ENCODE results near the gene AKAP8.

AKAP8 gene

DNA sequence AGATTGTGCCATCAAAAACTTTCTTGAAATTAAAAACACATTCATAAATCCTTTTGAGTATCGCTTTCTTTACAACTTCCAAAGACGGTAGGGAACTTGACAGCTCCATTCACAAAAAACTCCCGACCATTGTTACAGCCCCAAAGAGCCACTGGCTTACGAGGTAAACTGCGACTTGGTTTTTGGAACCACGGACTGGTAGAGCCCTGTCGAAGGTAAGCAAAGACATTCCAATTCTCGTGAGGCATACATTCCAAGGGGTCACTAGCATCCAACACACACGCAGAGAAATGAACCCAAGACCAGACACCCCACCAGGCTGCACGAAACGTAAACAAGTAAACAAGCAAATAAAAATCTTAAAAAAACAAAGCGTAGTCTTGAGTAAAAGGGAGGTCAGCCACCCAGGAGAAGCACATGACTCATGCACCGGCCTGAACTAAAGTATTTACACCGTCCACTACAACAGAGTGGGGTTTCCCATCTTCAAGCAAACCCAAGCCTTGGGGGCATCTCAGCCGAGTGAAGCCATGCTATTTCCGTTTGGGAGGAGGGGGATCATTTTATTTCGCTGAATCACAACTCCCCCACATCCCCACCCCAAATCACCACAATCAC lies 48.7 kb downstream of the AKAP8 start:
- DNase-seq, result peak in 1 of 2 experiments; percentile 40

DNA sequence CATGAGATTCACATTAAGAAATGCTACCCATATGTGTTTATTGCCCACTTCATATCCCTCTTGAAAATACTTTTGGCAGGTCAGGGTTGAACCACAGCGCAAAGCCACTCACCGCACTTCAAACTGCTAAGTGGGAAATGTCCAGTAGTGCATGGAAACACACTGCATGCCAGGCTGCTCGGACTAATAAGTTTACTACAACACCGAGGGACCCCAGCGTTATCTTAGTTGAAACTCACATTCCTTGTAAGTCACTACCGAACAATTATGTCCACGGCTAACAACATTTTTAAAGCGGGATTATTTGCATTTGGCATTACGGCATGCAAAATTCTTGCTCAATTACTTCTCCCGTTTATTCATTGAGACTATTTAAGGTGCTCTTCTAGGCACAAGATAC lies 51.3 kb downstream of the AKAP8 start:
- no peak for DNase-seq

DNA sequence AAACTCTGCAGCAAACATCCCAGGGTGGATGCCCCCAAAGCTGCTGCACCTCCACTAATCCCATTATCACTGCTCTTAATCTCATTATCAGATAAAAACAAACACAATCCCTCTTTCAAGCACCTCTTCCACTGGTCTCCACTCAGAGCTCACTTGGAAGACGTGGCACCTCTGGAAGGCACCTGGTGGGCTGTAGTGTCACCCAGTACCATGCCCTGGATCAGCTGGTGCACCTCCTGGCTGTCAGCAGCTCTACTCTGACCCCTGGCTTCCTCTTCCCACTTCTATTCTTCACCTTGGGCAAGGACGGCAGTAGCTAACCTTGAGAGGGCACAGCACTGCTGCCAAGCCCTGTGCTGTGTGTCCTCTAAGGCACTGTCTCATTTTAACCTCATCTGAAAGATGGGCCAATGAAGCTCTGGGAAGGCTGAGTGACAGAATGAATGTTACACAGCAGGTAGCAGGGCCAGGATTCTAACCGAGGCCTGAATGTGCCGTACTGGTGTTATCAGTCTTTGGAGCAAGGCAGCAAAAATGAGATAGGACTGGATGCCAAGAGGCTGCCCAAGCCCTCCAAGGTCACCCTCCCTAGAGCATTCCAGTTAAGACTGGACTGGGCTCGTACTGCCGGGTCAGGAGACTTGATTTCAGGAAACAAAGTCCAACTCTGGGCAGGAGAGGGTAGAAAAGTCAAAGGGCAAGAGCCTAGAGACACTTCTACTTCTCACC lies 54.6 kb downstream of the AKAP8 start:
- no peak for DNase-seq

DNA sequence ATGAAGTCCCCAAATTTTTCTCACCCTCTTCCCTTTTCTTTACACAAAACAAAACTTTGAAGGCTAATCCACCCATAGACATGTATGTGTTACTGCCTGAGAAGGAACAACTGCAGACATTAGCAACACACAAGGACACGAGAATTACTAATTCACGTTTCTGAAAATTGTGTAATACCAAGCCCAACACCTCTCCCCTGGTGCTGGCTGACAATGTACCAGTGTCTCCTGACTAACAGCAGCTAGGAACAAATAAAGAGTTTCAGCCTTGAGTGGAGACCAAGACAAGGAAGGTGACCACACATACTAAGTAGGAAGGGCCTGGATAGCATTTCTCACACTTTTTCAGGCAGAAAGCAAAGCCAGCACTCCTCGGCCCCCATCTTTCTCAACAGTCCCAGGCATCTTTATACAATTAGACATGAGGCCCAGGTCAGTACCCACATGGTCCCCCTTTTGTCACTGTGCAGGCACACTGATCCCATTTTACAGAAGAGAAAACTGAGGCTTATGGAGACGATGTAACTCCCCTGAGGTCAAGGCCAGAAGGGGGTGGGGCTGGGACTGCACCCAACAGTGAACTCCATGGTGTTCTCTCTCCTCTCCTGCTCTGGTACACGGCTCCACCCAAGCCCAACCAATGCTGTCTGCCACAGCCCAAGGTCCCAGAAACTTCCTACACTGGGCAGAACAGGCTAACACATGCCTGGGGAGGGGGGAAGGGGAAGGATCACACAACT lies 55.9 kb downstream of the AKAP8 start:
- DNase-seq, result no peak

DNA sequence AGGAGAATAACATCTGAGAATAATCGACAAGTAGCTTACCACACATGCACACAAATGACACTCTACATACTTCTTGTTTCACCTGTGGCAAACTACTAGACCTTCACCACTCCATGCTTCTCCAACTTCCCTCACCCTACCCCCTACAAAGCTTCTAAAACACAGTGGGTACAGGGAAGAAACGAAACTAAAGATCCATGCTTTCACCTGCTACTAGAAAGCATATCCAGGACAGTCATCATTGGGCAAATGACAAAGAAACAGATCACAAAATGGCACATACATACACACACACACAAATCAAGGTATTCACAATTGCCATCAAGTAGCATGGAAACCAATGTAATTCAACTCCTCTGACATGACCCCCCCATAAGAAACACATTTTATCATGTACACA lies 57.8 kb downstream of the AKAP8 start:
- no peak for DNase-seq

DNA sequence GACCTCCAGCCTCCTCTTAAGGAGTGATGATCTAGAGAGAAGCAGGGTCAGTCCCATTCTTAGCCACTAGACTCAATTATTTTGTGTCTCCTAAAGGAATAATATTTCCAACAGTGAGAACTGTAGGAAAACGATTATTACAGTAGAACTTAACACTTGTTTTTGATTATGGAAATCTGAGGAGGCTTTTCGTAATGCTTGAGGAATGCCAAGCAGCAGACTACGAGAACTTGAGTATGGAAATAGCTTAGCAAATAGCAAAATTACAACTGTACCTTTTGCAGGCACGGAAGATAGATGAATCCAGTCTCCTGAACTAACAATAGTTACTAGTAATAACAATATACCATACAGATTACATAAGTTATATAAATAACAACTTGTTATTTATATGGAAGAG lies 59.5 kb downstream of the AKAP8 start:
- no peak for DNase-seq

DNA sequence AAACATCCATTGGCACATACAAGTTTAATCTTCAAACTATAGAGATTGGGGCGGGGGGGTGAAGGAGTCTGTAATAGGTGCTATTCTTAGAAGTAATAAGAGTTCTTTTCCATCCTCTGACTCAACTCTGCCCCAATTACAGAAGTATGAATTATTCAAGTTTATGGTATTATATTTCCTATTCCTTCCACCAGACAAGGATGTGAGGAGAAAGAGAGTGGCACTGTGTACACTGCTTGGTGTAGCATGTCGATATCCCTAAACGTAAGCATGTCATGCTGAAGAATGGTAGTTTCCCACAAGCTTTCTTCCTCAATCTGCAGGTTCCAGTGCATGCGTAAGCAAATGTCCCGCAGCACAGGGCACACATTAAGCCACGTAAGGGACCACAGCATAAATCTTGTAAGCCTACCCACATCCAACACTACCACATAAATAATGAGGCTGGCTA lies 61.3 kb downstream of the AKAP8 start:
- no peak for DNase-seq

DNA sequence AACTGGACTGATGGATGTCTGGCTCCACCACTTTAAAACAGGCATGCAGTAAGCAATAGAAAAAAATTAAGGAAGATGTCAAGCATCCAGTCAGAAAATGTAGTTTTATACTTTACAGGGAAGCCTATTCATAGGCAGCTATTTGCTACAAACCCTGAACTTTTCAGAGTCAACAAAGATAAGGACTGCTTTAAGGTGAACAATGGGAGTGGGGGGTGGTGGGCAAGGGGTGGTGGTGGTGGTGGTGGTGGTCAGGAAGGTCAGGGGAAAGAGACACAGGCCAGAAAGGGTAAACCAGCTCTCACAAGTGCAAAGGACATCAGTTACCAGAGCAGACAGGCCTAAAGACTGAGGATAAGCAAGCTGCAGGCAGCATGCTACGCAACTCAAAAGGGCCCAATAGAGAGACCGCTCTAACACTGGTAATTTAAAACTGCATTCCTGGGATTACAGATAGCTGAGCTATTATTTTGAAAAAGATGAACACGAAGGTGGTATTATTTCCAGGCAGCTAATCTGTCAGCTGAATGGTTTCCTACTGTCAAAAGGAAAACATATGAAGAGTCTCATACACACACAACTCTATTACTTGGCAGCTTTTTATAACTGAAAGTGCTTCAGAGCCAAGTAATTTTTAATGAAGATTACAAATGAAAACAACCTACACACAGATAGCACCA lies 62.1 kb downstream of the AKAP8 start:
- no peak for DNase-seq

DNA sequence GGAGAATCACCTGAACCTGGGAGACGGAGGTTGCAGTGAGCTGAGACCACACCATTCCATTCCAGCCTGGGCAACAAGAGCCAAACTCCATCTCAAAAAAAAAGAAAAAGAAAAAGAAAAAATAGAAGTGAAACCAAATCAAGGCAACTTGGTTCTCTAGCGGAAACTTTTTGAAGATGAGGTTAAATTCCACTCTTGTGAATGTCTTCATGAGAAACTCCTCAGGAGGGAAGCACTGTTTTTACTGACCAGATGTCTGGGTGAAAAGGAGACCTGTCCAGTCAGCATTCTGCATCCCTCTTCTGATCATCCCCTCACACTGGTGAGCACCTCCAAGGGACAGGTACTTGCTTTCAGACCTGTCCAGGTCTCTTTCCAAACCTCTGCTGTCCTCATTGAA lies 63.1 kb downstream of the AKAP8 start:
- DNase-seq, result no peak

DNA sequence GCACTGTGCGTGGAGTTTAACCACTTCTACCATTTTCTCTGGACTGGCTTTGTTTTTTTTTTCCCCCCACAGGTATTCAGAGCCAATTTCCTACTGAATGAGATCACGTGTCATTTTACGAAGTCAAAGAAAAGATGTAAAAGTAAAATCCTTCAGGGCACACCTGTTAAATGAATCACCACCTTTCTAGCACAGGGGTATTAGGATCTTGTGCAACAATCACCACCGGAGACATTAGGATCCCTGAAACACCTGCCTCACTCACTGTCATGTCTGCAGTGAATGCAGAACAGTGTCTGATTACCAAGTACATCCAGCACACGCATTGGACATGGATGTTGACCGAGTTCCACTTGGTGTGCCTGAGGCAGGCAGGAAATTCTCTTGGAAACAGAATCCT lies 64.5 kb downstream of the AKAP8 start:
- DNase-seq, result no peak

DNA sequence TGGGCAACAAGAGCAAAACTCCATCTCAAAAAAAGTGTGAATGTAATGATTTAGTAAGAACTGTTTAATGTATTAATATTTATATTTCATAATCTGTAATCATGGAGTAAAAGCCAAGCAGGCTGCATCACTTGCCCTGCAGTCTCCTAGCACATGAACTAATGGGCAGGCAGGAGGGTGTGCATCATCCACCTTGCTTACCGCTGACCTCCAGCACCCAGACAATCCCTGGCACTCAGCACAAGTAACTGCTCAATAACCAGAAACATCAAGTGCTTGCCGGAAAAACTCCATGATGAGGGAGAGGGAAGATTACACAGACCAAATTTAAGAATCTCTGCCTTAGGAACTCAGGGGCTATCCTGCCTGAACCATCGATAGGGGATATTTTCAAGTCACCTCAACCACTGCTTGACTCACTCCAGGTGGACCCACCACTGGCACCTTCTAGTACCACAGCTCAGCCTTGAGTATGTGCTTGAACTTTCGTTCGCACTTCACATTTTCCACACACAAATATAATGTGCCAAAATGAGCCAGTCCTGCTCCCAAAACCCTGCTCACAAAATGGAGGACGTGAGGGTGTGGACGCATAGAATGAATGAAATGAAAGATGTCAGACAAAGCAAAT lies 65.8 kb downstream of the AKAP8 start:
- no peak for DNase-seq

DNA sequence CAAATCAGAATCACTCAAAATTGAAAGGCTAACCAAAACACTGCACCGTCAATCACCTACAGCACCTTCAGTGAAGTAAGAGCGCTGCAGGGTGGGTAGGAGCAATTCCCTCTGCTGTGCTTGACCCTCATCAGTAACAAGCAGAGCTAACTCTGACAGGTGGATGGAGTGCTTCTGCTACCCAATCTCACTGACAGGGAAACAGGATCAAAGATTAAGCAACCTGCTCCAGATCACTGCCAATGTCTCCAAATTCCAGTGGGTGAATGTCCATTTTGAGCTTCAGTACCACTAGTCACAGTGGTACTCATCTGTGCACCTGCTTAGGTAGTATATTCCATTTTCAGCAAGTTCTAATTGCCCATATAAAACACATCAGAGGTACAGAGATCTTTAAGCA lies 72.4 kb downstream of the AKAP8 start:
- no peak for DNase-seq

DNA sequence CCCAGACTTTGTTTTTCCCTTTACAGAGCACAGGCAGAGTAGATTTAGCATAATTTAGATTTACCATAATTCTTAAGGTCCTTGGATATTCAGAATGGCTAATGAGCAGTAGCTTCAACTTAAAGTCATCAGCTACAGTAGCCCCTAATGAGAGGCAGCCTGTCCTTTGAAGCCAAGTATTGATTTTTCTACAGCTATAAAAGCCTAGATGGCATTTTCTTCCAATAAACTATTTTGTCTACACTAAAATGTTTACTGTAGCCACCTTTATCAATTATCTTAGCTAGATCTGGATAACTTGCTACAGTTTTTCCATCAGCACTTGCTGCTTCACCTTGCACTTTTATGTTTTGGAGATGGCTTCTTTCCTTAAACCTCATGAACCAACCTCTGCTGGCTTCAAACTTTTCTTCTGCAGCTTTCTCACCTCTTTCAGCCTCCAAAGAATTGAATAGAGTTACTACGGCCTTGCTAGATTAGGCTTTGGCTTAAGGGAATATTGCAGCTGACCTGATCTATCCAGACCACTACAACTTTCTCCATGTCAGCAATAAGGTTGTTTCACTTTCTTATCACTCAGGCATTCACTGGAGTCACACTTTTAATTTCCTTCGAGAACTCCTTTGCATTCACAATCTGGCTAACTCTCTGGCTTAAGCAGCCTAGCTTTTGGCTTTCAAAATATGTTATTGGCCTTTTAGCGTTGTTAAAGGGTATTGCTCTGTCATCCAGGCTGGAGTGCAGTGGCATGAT lies 73.8 kb downstream of the AKAP8 start:
- DNase-seq, result no peak

DNA sequence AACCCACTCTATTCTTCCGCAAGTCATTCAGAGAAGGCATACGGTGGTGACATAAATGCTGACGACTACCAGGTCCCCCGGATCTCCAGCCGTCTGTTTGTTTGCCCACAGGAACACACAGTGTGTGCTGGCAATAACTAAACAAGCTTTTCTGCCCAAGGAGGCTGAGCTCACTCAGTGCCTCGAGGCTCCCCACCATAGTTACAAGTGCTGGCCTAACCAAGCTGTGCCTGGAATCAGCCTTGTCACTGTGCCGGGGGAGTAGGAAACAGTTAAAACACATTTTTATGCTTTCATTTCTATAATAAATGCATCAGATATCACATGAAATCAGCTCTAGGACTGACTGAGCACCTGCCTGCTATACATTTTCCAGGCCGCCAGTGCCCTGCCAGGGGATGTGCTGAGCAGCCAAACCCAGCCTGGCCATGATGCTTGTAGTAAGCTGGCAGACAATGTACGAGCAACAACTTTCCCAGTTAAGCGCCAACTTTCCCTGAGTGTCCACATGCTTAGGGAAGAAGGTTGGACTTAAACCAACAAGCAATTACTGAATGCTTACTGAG lies 75.4 kb downstream of the AKAP8 start:
- no peak for DNase-seq

Measured in SW 1271 (cell line).